Non-pigmented ciliary epithelial cell (primary cell): ENCODE measurements around the gene FBN1.

Experiments used
- DNase-seq: peaks from one replicate; pipeline ENCODE4 v3.0.0-alpha.2; 2010; ENCODE audit warnings: low read depth

The FBN1 gene

GRCh38 chr15:48622237-48622636, 23.3 kb downstream of the FBN1 start:
- no peak for DNase-seq

- DNase-seq: no peak
Measured at GRCh38 chr15:48619446-48619845, 26.1 kb downstream of the FBN1 start.

GRCh38 chr15:48617619-48618018, 27.9 kb downstream of the FBN1 start:
- DNase-seq: peak; percentile 67

- no peak for DNase-seq
Measured at GRCh38 chr15:48616216-48616615, 29.3 kb downstream of the FBN1 start.

GRCh38 chr15:48614051-48614450, 31.5 kb downstream of the FBN1 start:
- DNase-seq: no peak

- DNase-seq: no peak
Measured at GRCh38 chr15:48609486-48609885, 36.0 kb downstream of the FBN1 start.

- DNase-seq: no peak
Measured at GRCh38 chr15:48607846-48608245, 37.7 kb downstream of the FBN1 start.

- DNase-seq: no peak
Measured at GRCh38 chr15:48604567-48604966, 40.9 kb downstream of the FBN1 start.

- DNase-seq: no peak
Measured at GRCh38 chr15:48603922-48604321, 41.6 kb downstream of the FBN1 start.

GRCh38 chr15:48603123-48603500, 42.4 kb downstream of the FBN1 start:
- no peak for DNase-seq

- DNase-seq: peak; percentile 68
Measured at GRCh38 chr15:48602358-48603122, 43.0 kb downstream of the FBN1 start.

GRCh38 chr15:48601095-48601494, 44.4 kb downstream of the FBN1 start:
- no peak for DNase-seq

- DNase-seq: no peak
Measured at GRCh38 chr15:48596841-48597240, 48.7 kb downstream of the FBN1 start.

GRCh38 chr15:48596415-48596814, 49.1 kb downstream of the FBN1 start:
- DNase-seq: no peak

GRCh38 chr15:48595981-48596380, 49.5 kb downstream of the FBN1 start:
- no peak for DNase-seq

- DNase-seq: no peak
Measured at GRCh38 chr15:48592933-48593332, 52.6 kb downstream of the FBN1 start.

- DNase-seq: peak; percentile 99
Measured at GRCh38 chr15:48592221-48592731, 53.2 kb downstream of the FBN1 start.

- no peak for DNase-seq
Measured at GRCh38 chr15:48590723-48591122, 54.8 kb downstream of the FBN1 start.

GRCh38 chr15:48584812-48585563, 60.5 kb downstream of the FBN1 start:
- DNase-seq: no peak

GRCh38 chr15:48584090-48584811, 61.3 kb downstream of the FBN1 start:
- DNase-seq: no peak

- DNase-seq: peak; percentile 79
Measured at GRCh38 chr15:48582452-48583247, 62.9 kb downstream of the FBN1 start.

GRCh38 chr15:48581219-48581618, 64.3 kb downstream of the FBN1 start:
- no peak for DNase-seq
